DND-41 (cell line): ENCODE results near the gene SUMO3.

Source experiments
- ATAC-seq: fragments of 200-7000 bp; cut with Tn5 transposase; 3 replicates; pipeline ENCODE4 v1.9.1; 2021; ENCODE audit warnings: low read depth; ENCODE audit not compliant: insufficient read depth
- DNase-seq: peaks from one replicate; pipeline ENCODE4 v3.0.0-alpha.2; 2020
- H2AFZ ChIP-seq: 2 replicates; pipeline ENCODE4 v1.6.0; 2012; ENCODE audit warnings: low read depth, low read length
- H3K27ac ChIP-seq: 2 replicates; pipeline ENCODE4 v1.5.1; 2012; ENCODE audit warnings: low read length, inconsistent platforms
- H3K27me3 ChIP-seq: fragments of 200-600 bp; sonication (generic); 2 replicates; pipeline ENCODE4 v1.6.0; 2012; ENCODE audit warnings: low read length, mild to moderate bottlenecking, inconsistent platforms; ENCODE audit not compliant: insufficient read depth, poor library complexity
- H3K36me3 ChIP-seq: 2 replicates; pipeline ENCODE4 v1.5.1; 2012; ENCODE audit warnings: low read length, inconsistent platforms; ENCODE audit not compliant: insufficient read depth
- H3K4me1 ChIP-seq: 2 replicates; pipeline ENCODE4 v1.5.1; 2012; ENCODE audit warnings: mild to moderate bottlenecking, low read length; ENCODE audit not compliant: insufficient read depth
- H3K4me2 ChIP-seq: 2 replicates; pipeline ENCODE4 v1.6.0; 2012; ENCODE audit warnings: mild to moderate bottlenecking, moderate library complexity, low read length, inconsistent platforms; ENCODE audit not compliant: insufficient read depth
- H3K4me3 ChIP-seq, 2 experiments: fragments of 200-600 bp in 1 of 2; shearing (Covaris generic) in 1 of 2; 2 replicates each; pipeline ENCODE4 v1.5.1; 2012 to 2016; ENCODE audit warnings: inconsistent platforms in 2 of 2, low read length in 2 of 2, mild to moderate bottlenecking in 2 of 2, low read depth in 1 of 2, moderate library complexity in 1 of 2
- H3K79me2 ChIP-seq: 2 replicates; pipeline ENCODE4 v1.6.0; 2012; ENCODE audit warnings: low read length, inconsistent platforms; ENCODE audit not compliant: insufficient read depth
- H3K9ac ChIP-seq: 2 replicates; pipeline ENCODE4 v1.6.0; 2012; ENCODE audit warnings: low read depth, mild to moderate bottlenecking, inconsistent platforms, low read length, moderate library complexity
- H3K9me3 ChIP-seq: 2 replicates; pipeline ENCODE4 v1.5.1; 2012; ENCODE audit warnings: low read length, moderate library complexity, mild to moderate bottlenecking, inconsistent platforms; ENCODE audit not compliant: insufficient read depth, severe bottlenecking
- H4K20me1 ChIP-seq: 2 replicates; pipeline ENCODE4 v1.6.0; 2012; ENCODE audit warnings: low read length; ENCODE audit not compliant: insufficient read depth
- CTCF ChIP-seq: IDR thresholded peaks from 2 replicates; pipeline ENCODE4 v1.5.1; 2012; ENCODE audit warnings: borderline replicate concordance, low read length, moderate library complexity, mild to moderate bottlenecking; ENCODE audit not compliant: poor library complexity, severe bottlenecking; ENCODE audit errors: extremely low read depth
- EZH2 ChIP-seq: IDR thresholded peaks from 3 replicates; pipeline ENCODE4 v1.6.1; 2012; ENCODE audit warnings: borderline replicate concordance, low read depth, mild to moderate bottlenecking, moderate library complexity, low read length, inconsistent platforms; ENCODE audit not compliant: severe bottlenecking

Gene SUMO3

GRCh38 chr21:44815852-44816628 is 1.8 kb downstream of the SUMO3 start:
- ATAC-seq (no peak), DNase-seq (no peak)
- Histone ChIP-seq H3K9ac (peak overlapping the region; percentile 2; the same call in 1 of the 2 replicates), H2AFZ (no peak overlapping the region), H3K9me3 (no peaks in the 10 kb centered on the region), H4K20me1 (peaks cover 63% of the 10 kb centered on the region), H3K4me1 (peaks cover 42% of the 10 kb centered on the region), H3K27ac (no peak overlapping the region), H3K27me3 (no peaks in the 10 kb centered on the region), H3K4me3 (peak overlapping the region in 1 of 2 experiments; percentile 19; a peak in 2 of 4 replicates), H3K79me2 (peaks cover 65% of the 10 kb centered on the region), H3K36me3 (peaks cover 56% of the 10 kb centered on the region), H3K4me2 (peak overlapping the region; percentile 98)
- TF ChIP-seq EZH2 (no peak), CTCF (no peak)

GRCh38 chr21:44815225-44815624 is 2.6 kb downstream of the SUMO3 start:
- Histone ChIP-seq H3K9me3 (no peaks in the 10 kb centered on the region), H3K36me3 (peaks cover 64% of the 10 kb centered on the region), H3K4me1 (peaks cover 42% of the 10 kb centered on the region), H3K27me3 (no peaks in the 10 kb centered on the region), H4K20me1 (peaks cover 71% of the 10 kb centered on the region), H3K79me2 (peaks cover 73% of the 10 kb centered on the region), H3K27ac (no peak overlapping the region), H2AFZ (no peak overlapping the region), H3K9ac (no peak overlapping the region), H3K4me3 (no peak overlapping the region), H3K4me2 (no peak overlapping the region)
- TF ChIP-seq CTCF (no peak), EZH2 (no peak)
- ATAC-seq = no peak
- no peak for DNase-seq

- no peaks in the 10 kb centered on the region for H3K9me3 ChIP-seq
- TF ChIP-seq CTCF (no peak), EZH2 (no peak)
- peaks cover 71% of the 10 kb centered on the region for H3K36me3 ChIP-seq
- ATAC-seq (no peak), DNase-seq (no peak)
- no peak overlapping the region for H3K4me2 ChIP-seq
- H3K79me2 ChIP-seq = peaks cover 80% of the 10 kb centered on the region
- H4K20me1 ChIP-seq = peaks cover 78% of the 10 kb centered on the region
- H3K27me3 ChIP-seq = no peaks in the 10 kb centered on the region
- H2AFZ ChIP-seq = no peak overlapping the region
- no peak overlapping the region for H3K9ac ChIP-seq
- H3K27ac ChIP-seq = no peak overlapping the region
- H3K4me1 ChIP-seq = peaks cover 42% of the 10 kb centered on the region
- H3K4me3 ChIP-seq = no peak overlapping the region
Measured at GRCh38 chr21:44814498-44815023, 3.3 kb downstream of the SUMO3 start.
